ENCODE measurements around the gene CRABP2.

The CRABP2 gene

DNA sequence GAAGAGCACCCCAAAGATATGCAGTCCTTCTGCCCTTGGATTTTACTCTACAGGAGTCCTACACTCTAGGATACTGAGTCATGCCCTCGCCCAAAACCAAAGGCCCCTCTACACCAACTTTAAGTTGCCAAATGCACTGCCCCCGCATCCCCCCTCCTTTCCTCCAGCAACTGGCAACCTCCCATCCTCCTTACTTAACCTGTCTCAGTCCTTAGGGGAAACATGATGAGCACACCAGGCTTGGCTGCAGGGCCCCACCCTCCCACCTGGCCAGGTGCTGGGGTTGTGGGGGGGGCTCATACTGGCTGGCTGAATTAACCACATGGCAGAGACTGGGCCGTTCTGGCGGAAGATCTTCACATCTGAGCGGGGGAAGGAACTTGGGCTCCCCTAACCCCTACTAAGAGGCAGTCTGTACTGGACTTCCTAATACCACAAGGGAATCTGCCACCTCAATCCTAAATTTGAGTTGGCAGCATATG lies 44.8 kb upstream of the CRABP2 start:
- Histone ChIP-seq H4K20me1 (ENCODE audit: low read depth, low read length) (no peaks in the 10 kb centered on the region; the same call in 1 of the 2 replicates), H3F3A (ENCODE audit: insufficient read depth) (peaks cover 27% of the 10 kb centered on the region), H3K36me3 (ENCODE audit: low read length) (no peaks in the 10 kb centered on the region), H3K27ac (ENCODE audit: low read depth, low read length) (peak overlapping the region; percentile 88), H3K4me3 (ENCODE audit: insufficient read depth, low read length, poor library complexity, severe bottlenecking) (peak overlapping the region; percentile 91), H3K9me3 (ENCODE audit: insufficient read depth, low read length) (no peaks in the 10 kb centered on the region), H3K79me2 (ENCODE audit: insufficient read depth, low read length) (peaks cover 67% of the 10 kb centered on the region), H2AFZ (ENCODE audit: low read depth, low read length, severe bottlenecking) (no peak overlapping the region), H3K9ac (ENCODE audit: low read length) (peak overlapping the region; percentile 86), H3K9me2 (replicated peaks; ENCODE audit: insufficient read depth, low read length) (no peaks in the 10 kb centered on the region), H3K4me2 (ENCODE audit: low read depth, low read length, poor library complexity, severe bottlenecking) (peak overlapping the region; percentile 70), H3K27me3 (ENCODE audit: low read length) (no peaks in the 10 kb centered on the region)
- TF ChIP-seq, protein P1, sequence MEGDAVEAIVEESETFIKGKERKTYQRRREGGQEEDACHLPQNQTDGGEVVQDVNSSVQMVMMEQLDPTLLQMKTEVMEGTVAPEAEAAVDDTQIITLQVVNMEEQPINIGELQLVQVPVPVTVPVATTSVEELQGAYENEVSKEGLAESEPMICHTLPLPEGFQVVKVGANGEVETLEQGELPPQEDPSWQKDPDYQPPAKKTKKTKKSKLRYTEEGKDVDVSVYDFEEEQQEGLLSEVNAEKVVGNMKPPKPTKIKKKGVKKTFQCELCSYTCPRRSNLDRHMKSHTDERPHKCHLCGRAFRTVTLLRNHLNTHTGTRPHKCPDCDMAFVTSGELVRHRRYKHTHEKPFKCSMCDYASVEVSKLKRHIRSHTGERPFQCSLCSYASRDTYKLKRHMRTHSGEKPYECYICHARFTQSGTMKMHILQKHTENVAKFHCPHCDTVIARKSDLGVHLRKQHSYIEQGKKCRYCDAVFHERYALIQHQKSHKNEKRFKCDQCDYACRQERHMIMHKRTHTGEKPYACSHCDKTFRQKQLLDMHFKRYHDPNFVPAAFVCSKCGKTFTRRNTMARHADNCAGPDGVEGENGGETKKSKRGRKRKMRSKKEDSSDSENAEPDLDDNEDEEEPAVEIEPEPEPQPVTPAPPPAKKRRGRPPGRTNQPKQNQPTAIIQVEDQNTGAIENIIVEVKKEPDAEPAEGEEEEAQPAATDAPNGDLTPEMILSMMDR (IDR thresholded peaks at IDR 0.05; ENCODE audit: insufficient read depth, low read length, poor library complexity, severe bottlenecking) = no peak

DNA sequence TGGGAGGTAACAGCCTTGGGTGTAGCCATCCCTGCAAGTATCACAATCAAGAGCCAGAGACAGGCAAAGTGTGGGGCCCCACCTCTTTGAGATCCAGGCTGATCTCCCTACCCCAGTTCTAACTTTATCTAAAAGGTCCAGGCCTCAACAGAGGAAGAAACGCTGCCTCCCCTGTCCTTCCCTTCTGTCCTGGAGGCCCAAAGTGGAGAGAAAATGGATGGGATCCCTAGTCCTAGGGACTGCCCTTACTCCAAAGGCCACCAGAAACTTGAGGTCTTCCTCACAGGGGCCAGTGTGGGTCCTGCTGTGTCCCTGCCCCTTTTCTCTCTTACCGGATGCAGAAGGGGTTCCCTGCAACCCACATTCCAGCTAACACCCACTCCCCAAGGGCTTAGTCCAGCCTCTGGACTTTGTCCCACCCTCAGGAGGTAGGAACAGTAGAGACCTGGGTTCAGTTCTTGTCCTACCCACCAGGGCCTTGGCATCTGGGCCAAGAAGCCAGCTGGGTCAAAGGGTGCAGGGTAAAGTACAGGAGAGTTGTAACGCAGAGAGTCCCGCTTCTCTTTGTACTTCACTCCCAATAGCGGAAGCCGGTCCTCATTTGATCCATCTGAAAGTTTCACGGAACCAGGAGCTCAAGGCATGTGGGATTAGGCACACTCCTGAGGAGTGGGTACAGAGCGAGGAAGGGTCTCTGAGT lies 44.2 kb upstream of the CRABP2 start:
- Histone ChIP-seq H3K79me2 (ENCODE audit: insufficient read depth, low read length) (peaks cover 69% of the 10 kb centered on the region), H3K9me2 (replicated peaks; ENCODE audit: insufficient read depth, low read length) (no peaks in the 10 kb centered on the region), H4K20me1 (ENCODE audit: low read depth, low read length) (no peaks in the 10 kb centered on the region; the same call in 1 of the 2 replicates), H2AFZ (ENCODE audit: low read depth, low read length, severe bottlenecking) (no peak overlapping the region), H3K27me3 (ENCODE audit: low read length) (no peaks in the 10 kb centered on the region), H3K4me2 (ENCODE audit: low read depth, low read length, poor library complexity, severe bottlenecking) (peak overlapping the region; percentile 70), H3F3A (ENCODE audit: insufficient read depth) (peaks cover 29% of the 10 kb centered on the region), H3K4me3 (ENCODE audit: insufficient read depth, low read length, poor library complexity, severe bottlenecking) (peak overlapping the region; percentile 91), H3K9me3 (ENCODE audit: insufficient read depth, low read length) (no peaks in the 10 kb centered on the region), H3K36me3 (ENCODE audit: low read length) (no peaks in the 10 kb centered on the region), H3K9ac (ENCODE audit: low read length) (peak overlapping the region; percentile 86), H3K27ac (ENCODE audit: low read depth, low read length) (peak overlapping the region; percentile 88)
- TF ChIP-seq, protein P1 (IDR thresholded peaks at IDR 0.05; ENCODE audit: insufficient read depth, low read length, poor library complexity, severe bottlenecking) = no peak
- no peak for TF ChIP-seq EZH2phosphoT487 (conservative IDR thresholded peaks at IDR 0.05; ENCODE audit: low read length)

DNA sequence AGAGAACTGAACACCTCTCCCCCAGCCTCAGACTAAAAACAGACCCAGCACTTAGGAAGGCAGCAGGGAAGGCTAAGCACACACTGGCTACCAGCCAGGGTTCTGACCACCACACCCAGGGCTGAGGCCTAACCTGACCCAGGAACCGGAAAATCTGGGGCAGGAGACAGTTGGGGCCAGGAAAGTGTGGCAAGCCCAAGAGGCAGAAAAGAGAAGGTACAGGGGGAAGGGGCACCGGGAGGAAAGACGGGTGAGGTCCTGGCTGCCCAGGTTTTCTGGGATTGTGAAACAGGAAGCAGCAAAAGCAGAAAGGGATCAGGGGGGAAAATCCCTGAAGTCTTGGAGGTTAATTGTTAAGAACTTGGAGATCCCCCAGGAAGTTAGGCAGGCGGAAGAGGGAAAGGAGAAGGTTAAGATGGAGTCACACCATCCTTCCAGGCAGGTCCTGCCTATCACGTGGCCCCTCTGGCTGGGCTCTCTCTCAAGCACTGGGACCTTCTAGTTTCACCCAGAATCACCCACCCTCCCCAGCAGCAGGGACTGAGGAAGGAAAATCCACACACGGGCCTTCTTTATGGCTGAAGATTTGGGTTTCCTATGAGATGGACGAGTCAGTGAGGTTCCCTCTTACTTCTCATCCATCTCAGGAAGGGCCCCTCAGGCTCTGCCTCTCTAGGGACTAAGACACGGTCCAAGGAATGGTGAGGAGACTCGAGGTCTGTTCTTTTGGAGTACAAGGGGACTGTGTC lies 43.5 kb upstream of the CRABP2 start:
- no peaks in the 10 kb centered on the region for H3K27me3 ChIP-seq (ENCODE audit: low read length)
- peak overlapping the region; percentile 70 for H3K4me2 ChIP-seq (ENCODE audit: low read depth, low read length, poor library complexity, severe bottlenecking)
- H3K9ac ChIP-seq (ENCODE audit: low read length) = peak overlapping the region; percentile 86
- no peaks in the 10 kb centered on the region; the same call in 1 of the 2 replicates for H4K20me1 ChIP-seq (ENCODE audit: low read depth, low read length)
- no peaks in the 10 kb centered on the region for H3K36me3 ChIP-seq (ENCODE audit: low read length)
- H3K79me2 ChIP-seq (ENCODE audit: insufficient read depth, low read length) = peaks cover 69% of the 10 kb centered on the region
- no peak overlapping the region for H2AFZ ChIP-seq (ENCODE audit: low read depth, low read length, severe bottlenecking)
- H3K9me3 ChIP-seq (ENCODE audit: insufficient read depth, low read length) = no peaks in the 10 kb centered on the region
- H3K4me3 ChIP-seq (ENCODE audit: insufficient read depth, low read length, poor library complexity, severe bottlenecking) = peak overlapping the region; percentile 91
- H3K9me2 ChIP-seq (replicated peaks; ENCODE audit: insufficient read depth, low read length) = no peaks in the 10 kb centered on the region
- peaks cover 29% of the 10 kb centered on the region for H3F3A ChIP-seq (ENCODE audit: insufficient read depth)
- TF ChIP-seq, protein P1 (IDR thresholded peaks at IDR 0.05; ENCODE audit: insufficient read depth, low read length, poor library complexity, severe bottlenecking) = no peak
- TF ChIP-seq EZH2phosphoT487 (conservative IDR thresholded peaks at IDR 0.05; ENCODE audit: low read length) = no peak
- peak overlapping the region; percentile 88 for H3K27ac ChIP-seq (ENCODE audit: low read depth, low read length)

Measured in SU-DHL-6 (cell line).